Esophagus muscularis mucosa (tissue), 3 donors: Measurements from ENCODE around the gene MSI2.

Experiments used
- CTCF ChIP-seq, 3 experiments: fragments of 200-600 bp in 2 of 3; fragments of 450-650 bp in 1 of 3; sonication (generic) in 2 of 3; IDR thresholded peaks; one replicate each; pipeline ENCODE4 v1.5.1; 2017 to 2019; ENCODE audit warnings: antibody characterized with exemption in 3 of 3, mild to moderate bottlenecking in 2 of 3, moderate library complexity in 1 of 3
- EP300 ChIP-seq: sonication (generic); formaldehyde crosslinking; IDR thresholded peaks from one replicate; pipeline ENCODE4 v1.6.1; 2017; ENCODE audit warnings: antibody characterized with exemption

GRCh38 chr17:57360266-57360665 lies 103.9 kb downstream of the MSI2 start:
- no peak for TF ChIP-seq CTCF (IDR thresholded peaks at IDR 0.05)
- no peak for TF ChIP-seq EP300
